CD4-positive, alpha-beta T cell (primary cell): ENCODE measurements around the gene NFIL3. TPM values are rescaled to one million over a fixed set of nuclear protein-coding genes. Genes with fewer than 3 reads are reported as not detected.

ENCODE experiments used
- ATAC-seq: fragments of 200-7000 bp; cut with Tn5 transposase; one replicate; pipeline ENCODE4 v1.10.0; 2022; ENCODE audit warnings: mild to moderate bottlenecking; ENCODE audit not compliant: poor library complexity
- CTCF ChIA-PET: fragments of 350-600 bp; sonication (Branson Sonifier 250); formaldehyde crosslinking; loops from one replicate; lab custom pipeline; 2021; ENCODE audit warnings: antibody characterized with exemption, inconsistent platforms; lab: Charles Lee
- POLR2A ChIA-PET: fragments of 350-600 bp; sonication (Branson Sonifier 250); formaldehyde crosslinking; loops from one replicate; lab custom pipeline; 2021; ENCODE audit warnings: antibody characterized with exemption, inconsistent platforms; lab: Charles Lee
- DNase-seq, 14 experiments: peaks; one replicate each; pipeline ENCODE4 v3.0.0-alpha.2; 2013 to 2020; ENCODE audit warnings: mixed read lengths in 2 of 14
- H3K27ac ChIP-seq, 2 donors: one replicate each; pipeline versions ENCODE4 v1.5.1 to v1.7.0; 2013; ENCODE audit warnings: low read length in 2 of 2, low read depth in 1 of 2, mild to moderate bottlenecking in 1 of 2
- H3K27me3 ChIP-seq, 2 experiments: 1 replicate in 1 of 2; 2 replicates in 1 of 2; pipeline versions ENCODE4 v1.6.1 to v1.7.0; 2013; ENCODE audit warnings: low read length in 2 of 2, control low read depth in 1 of 2, mild to moderate bottlenecking in 1 of 2, moderate library complexity in 1 of 2; ENCODE audit not compliant: insufficient read depth in 2 of 2, control insufficient read depth in 1 of 2
- H3K36me3 ChIP-seq: one replicate; pipeline ENCODE4 v1.6.1; 2013; ENCODE audit warnings: low read length, control low read depth; ENCODE audit not compliant: insufficient read depth
- H3K4me1 ChIP-seq: one replicate; pipeline ENCODE4 v1.6.1; 2013; ENCODE audit warnings: low read length, control low read depth; ENCODE audit not compliant: insufficient read depth
- H3K4me3 ChIP-seq: one replicate; pipeline ENCODE4 v1.5.1; 2013; ENCODE audit warnings: mild to moderate bottlenecking, low read length, moderate library complexity
- H3K9me3 ChIP-seq, 2 experiments: 1 replicate in 1 of 2; 2 replicates in 1 of 2; pipeline versions ENCODE4 v1.6.1 to v1.7.0; 2013; ENCODE audit warnings: low read length in 2 of 2, mild to moderate bottlenecking in 2 of 2, control low read depth in 1 of 2, moderate library complexity in 1 of 2; ENCODE audit not compliant: control insufficient read depth in 1 of 2, insufficient read depth in 1 of 2
- H3K27ac Mint-ChIP-seq: one replicate; pipeline ENCODE4 v1.8.0; 2020; ENCODE audit warnings: mixed read lengths
- H3K27me3 Mint-ChIP-seq: one replicate; pipeline ENCODE4 v1.8.0; 2021; ENCODE audit warnings: mixed read lengths
- H3K36me3 Mint-ChIP-seq: one replicate; pipeline ENCODE4 v1.8.0; 2021; ENCODE audit warnings: low read depth, mixed read lengths
- H3K4me1 Mint-ChIP-seq: one replicate; pipeline ENCODE4 v1.8.0; 2021; ENCODE audit warnings: low read depth, mixed read lengths
- H3K4me3 Mint-ChIP-seq: one replicate; pipeline ENCODE4 v1.8.0; 2020; ENCODE audit warnings: mild to moderate bottlenecking, mixed read lengths
- H3K9me3 Mint-ChIP-seq: one replicate; pipeline ENCODE4 v1.8.0; 2020; ENCODE audit warnings: mixed read lengths
- CTCF ChIP-seq: fragments of 200-600 bp; IDR thresholded peaks from one replicate; pipeline ENCODE4 v1.8.0; 2022; ENCODE audit warnings: antibody characterized with exemption, mild to moderate bottlenecking
- intact Hi-C, 2 experiments: fragments of 100-400 bp; cut with DNase I in 1 of 2; cut with micrococcal nuclease in 1 of 2; formaldehyde crosslinking; loops; one replicate each; pipeline versions ENCODE4 v1.15.1 to v1.9.0; 2023 to 2025; cut with DNase I, micrococcal nuclease
- total RNA-seq, 174 experiments: library from RNA in 2 of 174; stranded (reverse) in 2 of 174; gene quantifications; one replicate each; pipeline ENCODE4 v1.2.3 and lab custom pipeline; 2021 to 2026

Gene NFIL3
- total RNA-seq, 2 experiments from 2014 or later: 31.0 to 32.4 TPM

- intact Hi-C loops: no loop called here
- H3K4me1 Mint-ChIP-seq: peaks cover 6% of the 10 kb centered on the region
- H3K27me3 Mint-ChIP-seq: peaks cover 46% of the 10 kb centered on the region
- TF ChIP-seq CTCF: no peak
- DNase-seq: no peak
- ATAC-seq: no peak
- Histone ChIP-seq H3K27me3 (peaks cover 22 to 36% of the 10 kb centered on the region in 2 experiments), H3K27ac (no peak overlapping the region), H3K4me3 (no peak overlapping the region), H3K4me1 (peaks cover 8% of the 10 kb centered on the region), H3K9me3 (no peaks in the 10 kb centered on the region), H3K36me3 (no peaks in the 10 kb centered on the region)
- no peaks in the 10 kb centered on the region for H3K36me3 Mint-ChIP-seq
- H3K9me3 Mint-ChIP-seq: no peaks in the 10 kb centered on the region
- no peak overlapping the region for H3K4me3 Mint-ChIP-seq
- no peak overlapping the region for H3K27ac Mint-ChIP-seq
- ChIA-PET POLR2A (interaction anchor here (0.7 kb wide), 1 partner anchor 55 kb away, joined by 4 read pairs; no protein-coding TSS in a partner anchor), CTCF (no interaction called here)
Observed at GRCh38 chr9:91416096-91416712, 7.4 kb downstream of the NFIL3 start.

GRCh38 chr9:91415290-91415689 lies 8.3 kb downstream of the NFIL3 start:
- ATAC-seq: no peak
- no peak overlapping the region for H3K27ac ChIP-seq
- intact Hi-C loops: no loop called here
- DNase-seq: peak in 2 of 14 experiments; percentile 17 to 19
- no peak for TF ChIP-seq CTCF
- peaks cover 14 to 27% of the 10 kb centered on the region in 2 experiments for H3K27me3 ChIP-seq
- H3K9me3 ChIP-seq: no peaks in the 10 kb centered on the region
- peaks cover 39% of the 10 kb centered on the region for H3K27me3 Mint-ChIP-seq
- POLR2A ChIA-PET: interaction anchor here (0.7 kb wide), 1 partner anchor 54 kb away, joined by 4 read pairs; no protein-coding TSS in a partner anchor
- H3K4me1 Mint-ChIP-seq: peaks cover under 1% of the 10 kb centered on the region
- peaks cover under 1% of the 10 kb centered on the region for H3K36me3 ChIP-seq
- no peaks in the 10 kb centered on the region for H3K36me3 Mint-ChIP-seq
- no peak overlapping the region for H3K27ac Mint-ChIP-seq
- no peak overlapping the region for H3K4me3 ChIP-seq
- no peak overlapping the region for H3K4me3 Mint-ChIP-seq
- CTCF ChIA-PET: no interaction called here
- no peaks in the 10 kb centered on the region for H3K9me3 Mint-ChIP-seq
- no peaks in the 10 kb centered on the region for H3K4me1 ChIP-seq

DNA sequence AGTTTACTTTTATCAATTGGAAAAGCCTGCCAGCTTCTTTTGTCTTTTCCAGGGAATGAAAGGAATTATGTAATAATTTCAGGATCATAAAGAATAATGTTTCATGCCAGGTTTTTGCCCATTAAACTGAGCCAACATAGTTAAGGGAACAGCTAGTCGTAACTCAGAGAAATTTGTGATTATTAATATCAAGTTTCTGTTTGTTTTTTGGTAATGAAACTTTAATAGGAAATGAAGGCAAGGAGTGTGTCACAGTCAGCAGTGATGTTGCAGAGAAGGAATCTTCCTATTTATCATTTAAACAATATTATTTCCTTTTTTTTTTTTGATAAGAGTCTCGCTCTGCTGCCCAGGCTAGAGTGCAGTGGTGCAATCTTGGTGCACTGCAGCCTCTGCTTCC lies 10.7 kb downstream of the NFIL3 start:
- H3K27ac Mint-ChIP-seq: no peak overlapping the region
- H3K4me1 Mint-ChIP-seq: no peaks in the 10 kb centered on the region
- H3K27ac ChIP-seq: no peak overlapping the region
- intact Hi-C loops: no loop called here
- H3K27me3 ChIP-seq: peaks cover 0 to 7% of the 10 kb centered on the region in 2 experiments
- ChIA-PET CTCF (no interaction called here), POLR2A (no interaction called here)
- H3K9me3 ChIP-seq: no peaks in the 10 kb centered on the region
- no peak for TF ChIP-seq CTCF
- no peak for ATAC-seq
- H3K4me3 Mint-ChIP-seq: no peak overlapping the region
- H3K27me3 Mint-ChIP-seq: peaks cover 15% of the 10 kb centered on the region
- H3K4me3 ChIP-seq: no peak overlapping the region
- peaks cover 6% of the 10 kb centered on the region for H3K36me3 ChIP-seq
- no peaks in the 10 kb centered on the region for H3K36me3 Mint-ChIP-seq
- DNase-seq: no peak
- H3K9me3 Mint-ChIP-seq: no peaks in the 10 kb centered on the region
- no peaks in the 10 kb centered on the region for H3K4me1 ChIP-seq
